Liver (tissue), 9 donors: ENCODE results near the gene PDE4C. TPM values are rescaled to one million over a fixed set of nuclear protein-coding genes. Genes with fewer than 3 reads are reported as not detected.

Experiments used
- DNase-seq: peaks from one replicate; pipeline ENCODE4 v3.0.0-alpha.2; 2017; ENCODE audit warnings: low spot score
- H3K27ac ChIP-seq, 2 donors: one replicate each; pipeline ENCODE4 v1.7.0; 2013; ENCODE audit warnings: inconsistent platforms in 2 of 2, low read length in 2 of 2, control low read depth in 1 of 2, low read depth in 1 of 2, mild to moderate bottlenecking in 1 of 2
- H3K27me3 ChIP-seq, 4 donors: one replicate each; pipeline versions ENCODE4 v1.6.1 to v1.7.0; 2013; ENCODE audit warnings: low read length in 3 of 4, inconsistent platforms in 1 of 4, mild to moderate bottlenecking in 1 of 4, moderate library complexity in 1 of 4; ENCODE audit not compliant: control insufficient read depth in 4 of 4, insufficient read depth in 4 of 4
- H3K36me3 ChIP-seq, 4 donors: one replicate each; pipeline versions ENCODE4 v1.6.1 to v1.7.0; 2013; ENCODE audit warnings: low read length in 3 of 4, mild to moderate bottlenecking in 3 of 4, low read depth in 1 of 4, moderate library complexity in 1 of 4; ENCODE audit not compliant: control insufficient read depth in 4 of 4, insufficient read depth in 3 of 4
- H3K4me1 ChIP-seq, 4 donors: one replicate each; pipeline versions ENCODE4 v1.6.1 to v1.7.0; 2013; ENCODE audit warnings: low read length in 3 of 4, mild to moderate bottlenecking in 3 of 4, moderate library complexity in 1 of 4; ENCODE audit not compliant: control insufficient read depth in 4 of 4, insufficient read depth in 4 of 4
- H3K4me3 ChIP-seq, 3 donors: one replicate each; pipeline versions ENCODE4 v1.6.1 to v1.7.0; 2013; ENCODE audit warnings: low read length in 3 of 3, control low read depth in 1 of 3, low read depth in 1 of 3, mild to moderate bottlenecking in 1 of 3
- H3K9ac ChIP-seq, 2 donors: one replicate each; pipeline ENCODE4 v1.7.0; 2013; ENCODE audit warnings: low read length in 2 of 2, mild to moderate bottlenecking in 2 of 2, moderate library complexity in 2 of 2, control low read depth in 1 of 2, low read depth in 1 of 2
- H3K9me3 ChIP-seq, 4 donors: one replicate each; pipeline versions ENCODE4 v1.6.1 to v1.7.0; 2013; ENCODE audit warnings: low read length in 3 of 4; ENCODE audit not compliant: control insufficient read depth in 4 of 4
- ATF3 ChIP-seq: IDR thresholded peaks from 2 replicates; pipeline ENCODE4 v1.6.1; 2016; ENCODE audit warnings: antibody characterized with exemption
- CTCF ChIP-seq: fragments of 150-350 bp; IDR thresholded peaks from 2 replicates; pipeline ENCODE4 v1.5.1; 2017; ENCODE audit warnings: improper control_type of control experiment, low read depth, low read length; ENCODE audit not compliant: missing input control
- EGR1 ChIP-seq, 2 donors: IDR thresholded peaks; 2 replicates each; pipeline ENCODE4 v1.6.1; 2016 to 2018; ENCODE audit warnings: antibody characterized with exemption in 2 of 2, low read depth in 2 of 2
- GABPA ChIP-seq, 2 donors: IDR thresholded peaks in 1 of 2; conservative IDR thresholded peaks in 1 of 2; 2 replicates each; pipeline ENCODE4 v1.6.1; 2016; ENCODE audit warnings: antibody characterized with exemption in 2 of 2, mild to moderate bottlenecking in 1 of 2, moderate library complexity in 1 of 2
- HNF4A ChIP-seq, 2 donors: conservative IDR thresholded peaks; 2 replicates each; pipeline ENCODE4 v1.6.1; 2016; ENCODE audit warnings: antibody characterized with exemption in 2 of 2, mild to moderate bottlenecking in 2 of 2
- HNF4G ChIP-seq: IDR thresholded peaks from 2 replicates; pipeline ENCODE4 v1.6.1; 2016; ENCODE audit warnings: antibody characterized with exemption
- JUND ChIP-seq, 2 donors: IDR thresholded peaks; 2 replicates each; pipeline ENCODE4 v1.6.1; 2016; ENCODE audit warnings: antibody characterized with exemption in 2 of 2
- MAX ChIP-seq: IDR thresholded peaks from 2 replicates; pipeline ENCODE4 v1.6.1; 2016; ENCODE audit warnings: antibody characterized with exemption
- NR2F2 ChIP-seq: IDR thresholded peaks from 2 replicates; pipeline ENCODE4 v1.6.1; 2016; ENCODE audit warnings: antibody characterized with exemption
- RXRA ChIP-seq, 2 donors: IDR thresholded peaks; 2 replicates each; pipeline ENCODE4 v1.6.1; 2017 to 2018; ENCODE audit warnings: antibody characterized with exemption in 2 of 2, mild to moderate bottlenecking in 1 of 2
- TAF1 ChIP-seq: conservative IDR thresholded peaks from 2 replicates; pipeline ENCODE4 v1.6.1; 2016; ENCODE audit warnings: antibody characterized with exemption, mild to moderate bottlenecking
- ZBTB33 ChIP-seq: IDR thresholded peaks from 2 replicates; pipeline ENCODE4 v1.6.1; 2016; ENCODE audit warnings: antibody characterized with exemption
- WGBS: extraction: QIAGEN DNeasy Blood & Tissue Kit; methylation state at CpG from one replicate; pipeline ENCODE4 v1.1.7; 2013; 5-methylcytosine and 5-hydroxymethylcytosine counted together
- polyA plus RNA-seq, 2 donors: library from polyadenylated mRNA; stranded (reverse) in 1 of 2; unstranded in 1 of 2; fragments of 200-250 nt in 1 of 2; fragments of >200 nt in 1 of 2; fragmentation: Nextera tagmentation in 1 of 2; extraction: Ambion mirVana in 1 of 2; gene quantifications; one replicate each; pipeline versions ENCODE4 v1.2.1 to v1.2.3, GENCODE V29; 2013 to 2015
- total RNA-seq, 2 donors: library from RNA; depleted of rRNA; stranded (reverse); fragments of >200 nt; gene quantifications; one replicate each; pipeline ENCODE4 v1.2.3, GENCODE V29; 2014
- donor health status: healthy.
- donor health status: healthy.
- donor health status: healthy.
- donor health status: healthy.
- donor health status: healthy.

Gene PDE4C
- total and polyA plus RNA-seq, 4 donors: 0.23 to 0.75 (median 0.51) TPM; not detected in 1

GRCh38 chr19:18230941-18231734 lies 4.9 kb upstream of the PDE4C start:
- TF ChIP-seq ATF3: no peak
- no peak for TF ChIP-seq GABPA (IDR thresholded peaks at IDR 0.05 in 1 of 2, conservative IDR thresholded peaks at IDR 0.05 in 1 of 2)
- no peak for TF ChIP-seq MAX
- no peak for TF ChIP-seq RXRA (IDR thresholded peaks at IDR 0.05)
- TF ChIP-seq ZBTB33: no peak
- TF ChIP-seq NR2F2: no peak
- TF ChIP-seq EGR1 (IDR thresholded peaks at IDR 0.05; ENCODE audit: low read depth in 2 of 2): no peak
- peaks cover 0 to 6% (median 0%) of the 10 kb centered on the region in 4 donors for H3K27me3 ChIP-seq
- WGBS: 51% methylated on average over 18 of the region's 18 CpGs
- no peaks in the 10 kb centered on the region for H3K36me3 ChIP-seq
- no peak for DNase-seq
- H3K9ac ChIP-seq: no peak overlapping the region
- no peak overlapping the region for H3K4me3 ChIP-seq
- no peak overlapping the region for H3K27ac ChIP-seq
- peaks cover 0 to 1% (median 0%) of the 10 kb centered on the region in 4 donors for H3K4me1 ChIP-seq
- H3K9me3 ChIP-seq: peaks cover 0 to 7% (median 6%) of the 10 kb centered on the region in 4 donors

- peaks cover 0 to 7% (median 6%) of the 10 kb centered on the region in 4 donors for H3K9me3 ChIP-seq
- peaks cover 0 to 6% (median under 1%) of the 10 kb centered on the region in 4 donors for H3K27me3 ChIP-seq
- no peak for TF ChIP-seq CTCF
- no peak for TF ChIP-seq TAF1
- TF ChIP-seq NR2F2: no peak
- TF ChIP-seq HNF4A (conservative IDR thresholded peaks at IDR 0.05): no peak
- no peak for TF ChIP-seq ATF3
- DNase-seq: no peak
- no peak overlapping the region for H3K27ac ChIP-seq
- H3K9ac ChIP-seq: no peak overlapping the region
- no peak overlapping the region for H3K4me3 ChIP-seq
- H3K36me3 ChIP-seq: no peaks in the 10 kb centered on the region
- peaks cover 0 to 6% (median 4%) of the 10 kb centered on the region in 4 donors for H3K4me1 ChIP-seq
- WGBS: 73% methylated on average over 4 of the region's 4 CpGs
Observed at GRCh38 chr19:18229915-18230314, 3.7 kb upstream of the PDE4C start.

GRCh38 chr19:18229474-18229873 lies 3.2 kb upstream of the PDE4C start:
- H3K27me3 ChIP-seq: peaks cover 0 to 6% (median under 1%) of the 10 kb centered on the region in 4 donors
- TF ChIP-seq TAF1: no peak
- no peak for TF ChIP-seq GABPA (IDR thresholded peaks at IDR 0.05 in 1 of 2, conservative IDR thresholded peaks at IDR 0.05 in 1 of 2)
- no peak for TF ChIP-seq ATF3
- no peak for TF ChIP-seq HNF4G
- TF ChIP-seq CTCF: peak; percentile 29
- TF ChIP-seq JUND (IDR thresholded peaks at IDR 0.05): no peak
- H3K27ac ChIP-seq: no peak overlapping the region

More at GRCh38 chr19:18229474-18229873, 3.2 kb upstream of the PDE4C start:
- H3K4me3 ChIP-seq: no peak overlapping the region
- peaks cover 0 to 7% (median 6%) of the 10 kb centered on the region in 4 donors for H3K9me3 ChIP-seq
- H3K36me3 ChIP-seq: no peaks in the 10 kb centered on the region
- 64% methylated on average over 5 of the region's 5 CpGs for WGBS
- no peak for DNase-seq
- no peak overlapping the region for H3K9ac ChIP-seq
- H3K4me1 ChIP-seq: peaks cover 3 to 9% (median 4%) of the 10 kb centered on the region in 4 donors
